Activated naive CD8-positive, alpha-beta T cell treated with anti-CD3 and anti-CD28 coated beads, Interleukin-2, amount 50 U/mL, for 16 hours (primary cell): ENCODE measurements around the gene TMEM52.

Experiments used
- DNase-seq: peaks from one replicate; pipeline ENCODE4 v3.0.0-alpha.2; 2020; ENCODE audit warnings: low read depth, low spot score

The TMEM52 gene

DNA sequence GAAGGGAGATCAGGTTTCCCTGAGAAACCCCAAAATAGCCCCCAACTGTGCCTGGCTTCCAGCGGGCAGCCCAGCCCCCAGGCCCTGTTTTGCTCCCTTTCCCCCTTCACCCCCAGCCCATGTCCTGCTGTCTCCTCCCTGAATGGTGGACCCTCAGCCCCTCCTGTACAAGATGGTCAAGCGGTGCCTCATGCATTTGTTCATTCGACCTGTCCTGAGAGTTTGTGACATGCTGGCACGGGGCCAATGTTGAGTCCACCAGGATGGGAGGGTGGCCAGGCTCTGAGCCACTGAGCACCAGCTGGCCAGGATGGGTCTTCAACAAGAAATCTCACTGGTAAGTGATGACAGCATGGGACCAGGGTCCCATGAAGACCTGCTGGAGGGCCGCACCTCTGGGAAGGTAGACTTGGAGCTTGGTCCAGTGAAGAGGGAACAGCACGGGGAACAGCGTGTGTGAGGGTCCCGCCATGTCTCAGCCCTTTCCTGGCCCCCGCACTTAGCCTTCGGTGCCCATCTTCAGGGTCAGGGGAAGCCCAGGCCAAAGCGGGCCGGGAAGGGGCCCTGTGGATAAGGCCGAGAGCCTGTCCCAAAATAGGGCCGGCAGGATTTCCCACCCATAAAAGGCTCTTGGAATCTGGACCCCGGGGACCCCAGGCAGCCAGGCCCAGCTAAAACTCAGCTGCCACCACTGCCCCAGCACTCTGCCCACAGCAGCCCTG lies 3.9 kb downstream of the TMEM52 start, which contains the start of gene CALML6:
TSS of gene CALML6 (plus strand) at position 290 of the 722 bp plus-strand sequence. CDS start at position 311, 21 bp downstream.
- DNase-seq, result no peak

DNA sequence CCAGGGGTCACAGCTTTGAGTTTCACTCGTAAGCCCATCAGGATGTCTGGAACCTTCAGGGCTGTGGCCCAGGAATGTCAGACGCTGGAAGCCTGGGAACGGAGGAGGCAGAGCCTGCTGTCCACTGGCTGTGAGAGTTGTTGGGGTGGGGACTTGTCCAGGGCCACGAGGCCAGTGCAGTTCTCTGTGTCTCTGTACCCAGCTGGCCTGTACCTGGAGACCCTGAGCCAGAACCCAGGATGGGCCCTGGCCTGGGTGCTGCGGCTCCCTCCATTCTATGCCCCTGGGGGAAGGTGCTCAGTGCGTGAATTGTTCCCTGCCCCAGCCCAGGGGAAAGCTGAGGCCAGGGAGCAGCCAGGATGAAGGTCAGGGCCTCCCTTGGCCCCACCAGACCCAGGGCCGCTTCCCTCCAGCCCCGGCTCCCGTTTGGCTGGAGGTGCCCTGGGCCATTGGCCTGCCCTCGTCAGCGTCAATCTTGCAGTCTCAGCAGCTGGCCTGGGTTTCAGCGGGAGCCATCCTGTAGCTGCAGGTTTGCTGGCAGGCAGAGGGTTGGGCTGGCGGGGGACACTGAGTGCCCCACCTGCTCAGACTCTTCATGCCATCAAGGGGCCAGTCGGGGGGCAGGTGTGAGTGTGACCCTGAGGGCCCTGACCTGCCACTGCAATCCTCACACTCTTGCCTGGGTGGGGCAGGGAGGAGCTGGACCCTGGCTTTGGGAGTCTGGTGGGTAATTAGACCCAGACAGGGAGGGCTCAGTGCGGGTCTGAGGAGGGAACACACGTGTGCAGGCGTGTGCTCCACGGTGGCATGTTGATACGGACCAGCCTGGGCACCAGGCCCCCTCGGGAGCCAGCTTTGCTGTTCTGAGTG lies 4.7 kb downstream of the TMEM52 start:
- DNase-seq, result no peak

DNA sequence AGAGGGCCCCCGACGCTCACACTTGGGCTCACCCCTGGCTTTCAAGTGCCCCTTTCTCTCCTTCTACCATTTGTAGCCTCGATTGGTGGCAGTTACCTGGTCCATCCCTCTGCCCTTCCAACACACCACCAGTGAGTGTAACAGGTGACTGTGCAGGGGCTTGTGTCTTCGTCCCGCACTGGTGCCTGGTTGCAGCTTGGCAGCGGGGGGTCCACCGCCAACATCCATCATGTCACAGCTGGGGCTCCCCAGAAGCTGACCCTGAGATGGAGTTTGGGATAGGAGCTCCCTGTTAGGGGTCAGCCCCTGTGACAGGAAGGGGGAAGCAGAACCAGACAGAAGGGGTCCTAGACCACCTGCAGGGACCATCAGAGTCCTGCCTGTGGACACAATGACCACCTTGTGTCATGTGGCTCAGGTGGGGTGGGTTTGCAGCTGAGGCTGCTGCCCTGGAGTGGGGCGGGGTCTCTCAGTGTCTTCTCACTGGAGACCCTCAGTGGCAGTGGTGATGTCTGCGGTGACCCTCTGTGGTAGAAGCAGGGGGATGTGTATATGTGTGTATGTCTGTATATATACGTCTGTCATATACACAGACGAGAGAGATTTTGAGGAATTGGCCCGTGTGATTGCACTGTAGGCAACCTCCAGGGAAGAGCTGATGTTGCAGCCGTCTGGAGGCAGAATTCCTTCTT lies 7.6 kb downstream of the TMEM52 start:
- DNase-seq, result no peak

DNA sequence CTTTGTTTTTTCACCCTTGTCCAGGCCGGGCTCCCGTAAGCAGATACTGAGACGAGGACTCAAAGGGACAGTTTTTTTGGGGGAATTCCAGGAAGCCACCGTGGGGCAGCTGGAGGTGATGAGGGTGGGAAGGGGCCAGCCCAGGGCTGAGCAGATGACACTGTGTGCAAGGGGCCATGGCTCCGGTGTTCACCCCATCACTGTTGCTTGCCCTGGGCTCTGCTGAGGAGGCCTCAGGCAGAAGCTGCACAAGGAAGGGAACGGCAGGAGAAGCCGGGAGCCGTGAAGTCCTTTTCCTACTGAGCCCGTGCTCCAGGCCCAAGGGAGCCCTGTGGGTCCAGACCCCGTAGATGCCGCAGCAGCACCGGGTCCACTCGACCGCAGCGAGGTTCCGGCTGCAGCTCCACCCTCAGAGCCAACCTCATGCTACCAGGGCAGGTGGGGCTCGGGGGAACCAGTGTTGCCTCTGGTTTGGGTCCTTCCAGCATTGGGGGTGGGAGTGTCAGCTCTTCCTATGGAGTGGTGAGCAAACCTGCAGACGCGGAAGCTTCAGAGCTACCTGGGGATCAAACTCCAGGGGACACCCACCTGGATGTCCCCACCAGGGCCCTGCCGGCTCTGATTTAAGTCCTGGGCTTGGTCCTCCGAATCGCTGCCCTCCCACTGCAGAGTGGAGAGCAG lies 8.3 kb downstream of the TMEM52 start:
- no peak for DNase-seq

DNA sequence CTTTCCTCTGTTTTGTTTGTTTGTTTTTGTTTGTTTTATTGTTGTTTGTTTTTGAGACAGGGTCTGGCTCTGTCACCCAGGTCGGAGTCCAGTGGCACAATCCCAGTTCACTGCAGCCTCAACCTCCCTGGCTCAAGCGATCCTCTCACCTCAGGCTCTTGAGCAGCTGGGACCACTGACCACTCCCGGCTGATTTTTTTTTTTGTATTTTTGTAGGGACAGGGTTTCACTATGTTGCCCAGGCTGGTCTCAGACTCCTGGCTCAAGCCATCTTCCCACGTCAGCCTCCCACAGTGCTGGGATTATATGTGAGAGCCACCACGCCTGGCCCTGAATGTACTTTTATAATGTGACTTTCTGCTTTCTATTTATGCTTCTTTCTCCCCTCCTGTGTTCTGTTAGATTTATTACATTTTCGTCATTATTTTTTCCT lies 9.0 kb downstream of the TMEM52 start:
- DNase-seq, result no peak

DNA sequence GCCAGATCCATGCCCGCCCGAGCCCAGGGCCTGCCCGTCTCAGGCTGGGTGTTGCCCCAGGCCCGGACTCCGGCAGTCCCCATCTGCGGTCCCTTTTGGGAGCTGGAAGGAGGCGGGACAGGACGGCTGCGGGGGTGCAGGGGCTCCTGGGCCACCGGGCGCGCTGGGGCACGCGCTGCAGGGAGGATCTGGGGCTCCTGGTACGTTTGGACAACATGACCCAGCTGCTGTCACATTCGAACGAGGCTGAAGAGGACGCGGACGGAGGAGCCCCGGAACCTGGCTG lies 10.6 kb downstream of the TMEM52 start:
- no peak for DNase-seq

DNA sequence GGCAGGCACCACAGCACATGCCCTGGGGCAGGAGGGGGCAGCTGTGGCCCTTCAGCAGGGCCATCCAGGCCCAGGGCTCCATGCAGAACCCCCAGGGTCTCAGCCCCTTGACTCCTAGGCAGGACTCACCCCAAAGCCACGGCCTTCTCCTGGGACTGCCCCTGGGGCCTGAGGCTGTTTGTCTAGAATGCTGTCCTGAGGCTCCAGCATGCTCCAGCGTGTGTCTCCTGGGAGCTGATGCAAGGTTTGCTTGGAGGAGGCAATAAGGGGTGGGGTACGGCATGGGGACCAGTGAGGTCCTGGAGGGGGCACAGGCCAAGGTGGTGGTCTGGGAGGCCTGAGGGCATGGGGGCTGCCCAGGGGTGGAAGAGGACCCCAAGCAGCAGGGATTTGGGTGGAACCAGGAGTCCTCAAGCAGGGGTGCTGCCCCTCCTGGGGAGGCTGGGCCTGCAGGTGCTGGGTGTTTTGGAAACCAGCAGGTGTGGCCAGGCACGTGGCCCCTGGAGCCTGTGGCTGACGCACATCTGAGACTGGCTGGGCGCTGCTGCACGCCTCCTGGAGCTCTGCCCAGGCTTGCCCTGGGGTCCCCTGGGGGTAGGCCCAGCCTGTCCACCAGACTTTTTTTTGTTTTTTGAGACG lies 11.9 kb downstream of the TMEM52 start:
- DNase-seq, result no peak

DNA sequence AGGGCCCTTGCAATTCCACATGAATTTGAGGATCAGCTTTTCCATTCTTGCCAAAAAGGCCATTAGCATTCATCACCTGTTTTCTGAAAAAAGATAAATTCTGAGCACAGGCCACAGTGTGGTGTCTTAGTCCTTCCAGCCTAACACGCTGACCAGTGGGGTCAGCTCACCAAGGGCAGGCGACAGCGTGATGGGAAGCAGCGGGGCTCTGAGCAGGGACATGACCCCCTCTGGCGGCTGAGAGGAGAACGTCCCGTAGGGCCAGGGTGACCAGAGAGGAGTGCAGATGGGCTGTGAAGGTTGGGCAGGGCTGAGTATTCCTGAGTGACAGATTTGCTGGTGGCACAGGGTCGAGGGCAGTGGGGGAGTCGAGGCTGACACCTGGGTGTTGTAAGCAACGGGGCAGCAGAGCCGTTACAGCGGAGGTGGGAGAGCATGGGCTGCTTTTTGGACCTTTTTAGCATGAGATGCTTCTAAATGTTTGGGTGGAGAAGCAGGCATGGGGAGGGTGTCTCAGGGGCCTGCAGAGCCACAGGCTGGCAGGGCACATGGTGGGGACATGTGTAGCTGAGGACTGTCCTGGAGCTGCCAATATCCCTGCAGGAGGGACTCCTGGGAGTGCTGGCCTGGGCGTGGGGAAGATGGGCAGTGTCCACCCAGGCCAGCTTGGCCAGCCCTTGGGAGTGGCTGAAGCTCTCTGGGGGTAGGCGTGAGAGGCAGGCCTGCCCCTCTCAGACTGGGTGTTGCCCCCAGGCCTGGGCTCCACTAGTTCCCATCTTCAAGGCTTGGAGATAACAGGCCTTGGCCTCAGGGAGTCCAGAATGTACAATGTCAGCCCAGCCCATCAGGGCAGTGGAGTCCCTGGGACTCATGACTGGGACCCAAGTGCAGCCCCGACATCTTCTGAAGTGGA lies 12.6 kb downstream of the TMEM52 start:
- DNase-seq, result no peak

DNA sequence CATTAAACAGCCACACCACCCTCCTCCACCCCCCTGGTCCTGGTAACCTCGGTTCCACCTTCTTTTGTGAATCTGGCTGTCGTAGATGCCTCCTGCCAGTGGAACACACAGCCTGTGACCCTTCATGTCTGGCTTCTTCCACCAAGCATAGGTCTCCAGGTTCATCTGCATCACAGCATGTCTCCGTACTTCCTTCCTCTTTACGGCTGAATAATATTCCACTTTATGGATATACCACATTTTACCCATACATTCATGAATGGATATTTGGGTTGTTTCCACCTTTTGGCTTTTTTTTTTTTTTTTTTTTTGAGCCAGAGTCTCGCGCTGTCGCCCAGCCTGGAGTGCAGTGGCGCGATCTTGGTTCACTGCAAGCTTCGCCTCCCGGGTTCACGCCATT lies 15.9 kb downstream of the TMEM52 start:
- DNase-seq, result no peak

DNA sequence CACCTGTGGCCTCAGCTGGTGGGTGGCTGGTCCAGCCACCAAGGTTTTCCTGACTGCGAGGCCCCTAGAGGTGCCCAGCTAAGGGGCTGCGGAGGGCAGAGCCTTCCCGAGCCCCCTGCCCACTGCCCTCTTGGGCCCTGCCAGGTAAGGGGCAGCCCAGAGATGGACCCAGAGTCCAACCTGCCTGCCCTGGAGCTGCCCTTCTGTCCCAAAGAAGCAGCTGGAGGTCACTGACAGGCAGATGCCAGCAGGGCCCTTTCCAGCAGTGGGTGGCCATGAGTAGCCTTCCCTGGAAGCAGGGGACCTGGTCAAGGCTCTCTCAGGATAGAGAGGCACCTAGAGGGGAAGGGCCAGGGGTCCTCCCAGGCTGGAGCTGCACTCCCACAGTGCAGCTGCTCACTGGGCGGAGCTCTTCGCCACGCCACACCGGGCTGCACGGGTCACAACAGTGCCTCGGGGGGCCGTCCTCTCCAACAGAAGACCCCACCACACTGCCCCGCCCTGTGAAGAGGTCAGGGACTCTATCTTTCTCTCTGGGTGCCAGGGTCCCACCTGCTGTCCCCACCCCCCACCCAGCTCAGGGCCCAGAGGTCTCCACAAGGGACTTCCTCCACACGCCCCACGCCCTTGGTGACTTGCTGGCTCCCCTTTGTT lies 17.3 kb downstream of the TMEM52 start:
- no peak for DNase-seq

DNA sequence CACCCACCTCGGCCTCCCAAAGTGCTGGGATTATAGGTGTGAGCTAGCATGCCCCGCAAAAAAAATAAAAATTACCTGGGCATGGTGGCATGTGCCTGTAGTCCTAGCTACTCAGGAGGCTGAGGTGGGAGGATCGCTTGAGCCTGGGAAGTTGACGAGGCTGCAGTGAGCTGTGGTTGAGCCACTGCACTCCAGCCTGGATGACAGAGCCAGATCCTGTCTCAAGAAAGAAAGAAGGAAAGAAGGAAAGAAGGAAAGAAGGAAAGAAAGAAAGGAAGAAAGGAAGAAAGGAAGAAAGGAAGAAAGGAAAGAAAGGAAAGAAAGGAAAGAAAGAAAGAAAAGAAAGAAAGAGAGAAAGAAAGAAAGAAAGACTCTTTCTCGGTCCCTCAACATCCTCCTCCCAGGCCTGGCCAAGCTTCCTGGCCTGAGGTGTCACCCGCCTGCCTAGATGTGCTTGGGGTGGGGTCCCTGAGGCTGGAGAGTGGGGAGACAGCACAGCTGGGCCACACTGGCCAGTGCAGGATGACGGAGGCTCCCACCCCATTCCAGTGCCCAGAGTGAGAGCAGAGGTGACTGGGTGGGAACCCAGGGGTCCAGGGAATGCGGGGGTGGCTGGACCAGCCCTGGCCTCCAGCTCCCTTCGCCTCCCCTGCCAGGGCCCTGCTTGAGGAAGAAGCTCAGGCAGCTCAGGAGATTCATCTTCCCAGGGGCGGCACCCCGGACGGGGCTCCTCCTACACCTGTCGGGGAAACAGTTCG lies 18.0 kb downstream of the TMEM52 start:
- no peak for DNase-seq

DNA sequence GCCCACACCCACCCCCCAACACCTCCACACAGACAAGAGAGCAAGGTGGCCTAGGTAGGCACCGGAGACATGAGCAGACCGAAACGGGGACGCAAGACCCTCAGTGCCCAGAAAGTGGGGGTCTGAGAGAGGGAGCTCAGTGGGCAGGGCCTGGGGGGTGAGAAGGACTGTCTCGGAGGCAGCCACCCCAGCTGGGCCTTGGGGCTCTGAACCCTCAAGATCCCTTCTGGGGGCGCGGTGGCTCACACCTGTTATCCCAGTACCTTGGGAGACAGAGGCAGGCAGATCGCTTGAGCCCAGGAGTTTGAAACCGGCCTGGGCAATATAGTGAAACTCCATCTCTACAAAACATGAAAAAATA lies 19.1 kb downstream of the TMEM52 start:
- DNase-seq, result no peak

DNA sequence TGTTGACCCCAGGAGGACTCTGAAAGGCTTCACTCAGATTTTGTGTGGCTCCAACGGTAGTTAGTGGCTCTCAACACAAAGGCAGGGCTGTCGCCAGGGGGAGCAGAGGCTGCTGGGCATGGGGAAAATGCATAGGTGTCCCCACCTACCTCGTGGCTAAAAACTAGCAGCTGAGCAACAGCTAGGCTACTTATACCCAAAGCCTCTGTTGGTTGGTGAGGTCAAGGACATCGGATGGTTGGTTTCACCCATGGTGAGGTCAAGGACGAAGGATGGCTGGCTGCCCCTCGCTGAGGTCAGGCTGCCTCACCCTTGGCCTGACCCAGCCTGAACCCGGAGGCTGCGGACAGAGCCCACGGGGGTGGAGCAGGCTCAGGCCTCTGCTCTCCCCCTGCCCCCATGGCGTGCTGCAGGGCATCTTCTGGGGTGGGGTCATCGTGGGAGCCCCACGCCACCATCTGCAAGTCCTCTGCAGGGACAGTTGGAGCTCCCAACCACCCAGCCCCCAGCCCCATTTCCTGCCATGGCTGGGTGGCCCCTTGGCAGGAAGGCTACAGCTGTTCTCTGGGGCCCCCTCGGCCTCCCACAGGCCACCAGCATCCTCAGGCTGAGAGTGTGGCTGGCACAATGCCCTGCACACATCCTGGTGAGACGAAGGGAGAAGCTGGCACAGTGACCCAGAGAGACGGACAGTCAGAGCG lies 19.7 kb downstream of the TMEM52 start:
- no peak for DNase-seq

DNA sequence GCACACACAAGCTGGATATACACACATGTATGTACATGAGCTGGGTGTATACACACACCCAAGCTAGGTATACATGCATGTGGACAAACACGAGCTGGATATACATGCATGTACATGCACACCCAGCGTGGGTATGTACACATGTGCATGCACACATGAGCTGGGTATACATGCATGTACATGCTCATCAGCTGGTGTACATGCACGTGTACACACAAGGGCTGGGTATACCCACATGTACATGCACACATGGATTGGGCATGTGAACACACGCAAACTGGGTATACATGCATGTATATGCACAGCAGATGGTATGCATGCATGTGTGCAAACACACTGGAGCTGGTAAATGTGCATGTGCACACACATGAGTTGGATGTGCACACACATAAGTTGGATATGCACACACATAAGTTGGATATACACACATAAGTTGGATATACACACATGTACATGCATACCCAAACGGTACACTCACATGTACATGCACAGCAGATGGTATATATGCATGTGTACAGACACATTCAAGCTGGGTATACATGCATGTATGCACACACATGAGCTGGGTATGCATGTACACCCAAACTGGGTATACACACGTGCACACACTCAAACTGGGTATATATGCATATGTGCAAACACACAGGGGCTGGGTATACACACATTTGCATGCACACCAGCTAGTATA lies 20.7 kb downstream of the TMEM52 start:
- DNase-seq, result no peak

DNA sequence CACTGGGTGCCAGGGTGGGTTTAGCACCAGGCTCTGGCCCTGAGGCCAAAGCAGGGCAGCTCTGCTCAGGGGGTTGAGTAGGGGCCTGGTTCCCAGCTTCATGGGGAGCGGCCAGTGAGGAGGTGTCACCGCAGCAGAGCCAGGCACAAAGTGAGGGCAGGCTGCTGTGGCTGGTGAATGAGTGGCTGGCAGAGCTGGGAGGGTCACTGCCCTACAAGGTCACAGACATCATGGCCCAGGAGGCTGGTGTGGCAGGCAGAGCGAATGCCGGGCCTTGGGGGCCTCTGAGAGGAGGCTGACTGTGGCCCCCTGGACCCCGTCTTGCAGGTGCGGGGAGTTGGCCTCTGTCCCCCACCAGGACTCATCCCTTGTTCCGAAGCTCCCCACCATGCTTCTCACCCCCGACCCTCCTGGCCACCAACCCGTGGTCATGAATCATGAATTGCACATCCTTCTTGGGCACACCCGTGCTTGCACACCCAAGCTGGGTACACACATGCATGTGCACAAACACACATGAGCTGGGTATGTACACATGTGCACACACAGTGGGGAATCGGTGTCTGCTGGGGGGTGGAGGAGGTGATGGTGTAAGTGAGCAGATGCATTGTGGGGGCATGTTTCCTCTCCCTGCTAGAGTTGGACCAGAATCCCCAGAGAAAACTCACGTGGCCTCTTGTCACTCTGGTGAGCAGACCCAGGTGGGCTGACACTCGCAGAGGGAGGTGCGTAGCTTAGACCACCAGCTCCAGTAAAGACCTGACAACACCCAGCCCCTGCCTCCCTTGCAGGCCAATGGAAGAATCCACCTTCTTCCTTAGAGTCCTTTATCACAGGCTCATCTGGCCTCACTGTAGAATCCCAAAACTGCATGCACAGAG lies 23.4 kb downstream of the TMEM52 start:
- DNase-seq, result no peak

DNA sequence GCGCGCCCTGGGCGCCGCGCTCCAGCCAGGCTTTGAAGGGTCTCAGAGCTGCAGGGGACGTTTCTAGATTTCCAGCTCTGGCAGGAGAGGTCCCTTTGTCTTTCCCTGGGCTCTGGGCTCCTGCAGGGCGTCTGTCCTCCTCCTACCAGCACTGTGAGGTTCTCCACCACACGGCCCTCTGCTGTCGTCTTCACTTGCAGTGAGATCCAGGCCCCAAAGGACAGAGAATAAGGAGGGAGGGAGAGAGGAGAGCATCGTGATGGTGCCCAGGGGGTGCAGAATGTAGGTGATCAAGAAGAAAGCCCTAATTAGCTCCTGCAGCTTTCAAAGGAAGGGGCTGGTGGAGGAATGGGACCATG lies 24.0 kb downstream of the TMEM52 start:
- DNase-seq, result no peak
